GM12891 (cell line): ENCODE measurements around the gene MS4A4A.

ENCODE experiments used
- POLR2A ChIP-seq: IDR thresholded peaks from 2 replicates; pipeline ENCODE4 v1.6.1; 2011; ENCODE audit warnings: low read depth, low read length, control low read depth
- TAF1 ChIP-seq: IDR thresholded peaks from 2 replicates; pipeline ENCODE4 v1.6.1; 2011; ENCODE audit warnings: low read depth, low read length, control low read depth

- TF ChIP-seq TAF1 (no peak), POLR2A (no peak)
Measured at GRCh38 chr11:60288531-60288930, 8.1 kb downstream of the MS4A4A start.
